SK-N-SH treated with all-trans-retinoic acid at 6 μM for 48 hours (cell line): ENCODE results near the gene PDZD2.

ENCODE experiments used
- ATAC-seq: fragments of 200-7000 bp; cut with Tn5 transposase; 3 replicates; pipeline ENCODE4 v1.9.1; 2020; ENCODE audit warnings: mild to moderate bottlenecking, moderate library complexity
- ARNTL ChIP-seq: fragments of 450-650 bp; formaldehyde crosslinking; IDR thresholded peaks from 2 replicates; pipeline ENCODE4 v1.5.0; 2020; ENCODE audit warnings: low read depth, mild to moderate bottlenecking, moderate library complexity, borderline replicate concordance
- BACH2 ChIP-seq: fragments of 250-450 bp; sonication (Bioruptor Pico); IDR thresholded peaks from 2 replicates; pipeline ENCODE4 v1.9.0; 2021; ENCODE audit warnings: mild to moderate bottlenecking, borderline replicate concordance
- CSDC2 ChIP-seq: fragments of 250-450 bp; sonication (Bioruptor Pico); IDR thresholded peaks from 2 replicates; pipeline ENCODE4 v1.5.0; 2020; ENCODE audit warnings: mild to moderate bottlenecking, moderate library complexity
- ESRRG ChIP-seq: fragments of 250-450 bp; sonication (Bioruptor Pico); IDR thresholded peaks from 2 replicates; pipeline ENCODE4 v1.6.1; 2021; ENCODE audit warnings: mild to moderate bottlenecking
- GLIS3 ChIP-seq: fragments of 250-450 bp; sonication (Bioruptor Pico); IDR thresholded peaks from 2 replicates; pipeline ENCODE4 v1.5.0; 2020; ENCODE audit warnings: mild to moderate bottlenecking, moderate library complexity
- ISL1 ChIP-seq: fragments of 250-450 bp; sonication (Bioruptor Pico); IDR thresholded peaks from 2 replicates; pipeline ENCODE4 v2.1.2; 2022; ENCODE audit warnings: mild to moderate bottlenecking, moderate library complexity
- OSR1 ChIP-seq: fragments of 250-450 bp; sonication (Bioruptor Pico); IDR thresholded peaks from 2 replicates; pipeline ENCODE4 v1.8.0; 2022; ENCODE audit warnings: moderate library complexity, mild to moderate bottlenecking, inconsistent platforms
- PATZ1 ChIP-seq: fragments of 250-450 bp; sonication (Bioruptor Pico); IDR thresholded peaks from 2 replicates; pipeline ENCODE4 v1.8.0; 2020; ENCODE audit warnings: mild to moderate bottlenecking, moderate library complexity, borderline replicate concordance
- PPARA ChIP-seq: fragments of 250-450 bp; sonication (Bioruptor Pico); IDR thresholded peaks from 2 replicates; pipeline ENCODE4 v1.5.0; 2020; ENCODE audit warnings: mild to moderate bottlenecking, borderline replicate concordance
- RARB ChIP-seq: fragments of 250-450 bp; sonication (Bioruptor Pico); IDR thresholded peaks from 2 replicates; pipeline ENCODE4 v1.8.0; 2021; ENCODE audit warnings: mild to moderate bottlenecking, moderate library complexity
- SNAI2 ChIP-seq: fragments of 250-450 bp; sonication (Bioruptor Pico); IDR thresholded peaks from 2 replicates; pipeline ENCODE4 v1.5.0; 2020; ENCODE audit warnings: mild to moderate bottlenecking, moderate library complexity
- TCF4 ChIP-seq: fragments of 250-450 bp; sonication (Bioruptor Pico); IDR thresholded peaks from 2 replicates; pipeline ENCODE4 v1.8.0; 2021; ENCODE audit warnings: mild to moderate bottlenecking, moderate library complexity, borderline replicate concordance
- TOX ChIP-seq: fragments of 250-450 bp; sonication (Bioruptor Pico); IDR thresholded peaks from 2 replicates; pipeline ENCODE4 v1.8.0; 2021; ENCODE audit warnings: mild to moderate bottlenecking, moderate library complexity, borderline replicate concordance
- TSHZ2 ChIP-seq: fragments of 250-450 bp; sonication (Bioruptor Pico); IDR thresholded peaks from 2 replicates; pipeline ENCODE4 v1.5.0; 2020; ENCODE audit warnings: mild to moderate bottlenecking, moderate library complexity
- ZC3H10 ChIP-seq: fragments of 250-450 bp; sonication (Bioruptor Pico); IDR thresholded peaks from 2 replicates; pipeline ENCODE4 v1.5.1; 2021; ENCODE audit warnings: mild to moderate bottlenecking, moderate library complexity
- ZFP3 ChIP-seq: fragments of 250-450 bp; sonication (Bioruptor Pico); IDR thresholded peaks from 2 replicates; pipeline ENCODE4 v1.5.0; 2020; ENCODE audit warnings: mild to moderate bottlenecking, moderate library complexity
- ZFP30 ChIP-seq: fragments of 450-650 bp; formaldehyde crosslinking; IDR thresholded peaks from 2 replicates; pipeline ENCODE4 v1.5.0; 2022; ENCODE audit warnings: mild to moderate bottlenecking, moderate library complexity
- ZNF565 ChIP-seq: fragments of 450-650 bp; formaldehyde crosslinking; conservative IDR thresholded peaks from 2 replicates; pipeline ENCODE4 v1.5.0; 2020; ENCODE audit warnings: low read depth, mild to moderate bottlenecking, moderate library complexity
- ZNF70 ChIP-seq: fragments of 450-650 bp; formaldehyde crosslinking; IDR thresholded peaks from 2 replicates; pipeline ENCODE4 v1.5.0; 2020; ENCODE audit warnings: mild to moderate bottlenecking, moderate library complexity
- ZNF8 ChIP-seq: fragments of 450-650 bp; formaldehyde crosslinking; IDR thresholded peaks from 2 replicates; pipeline ENCODE4 v1.5.0; 2020; ENCODE audit warnings: mild to moderate bottlenecking, moderate library complexity
- TF ChIP-seq, protein P1 (sequence below): fragments of 250-450 bp; sonication (Bioruptor Pico); IDR thresholded peaks from 2 replicates; pipeline ENCODE4 v1.5.1; 2020; ENCODE audit warnings: low read depth, mild to moderate bottlenecking, moderate library complexity
- TF ChIP-seq, protein P2 (sequence below): fragments of 250-450 bp; sonication (Bioruptor Pico); IDR thresholded peaks from 2 replicates; pipeline ENCODE4 v1.5.1; 2021; ENCODE audit warnings: mild to moderate bottlenecking, moderate library complexity
- TF ChIP-seq, protein P3 (sequence below): fragments of 250-450 bp; sonication (Bioruptor Pico); IDR thresholded peaks from 2 replicates; pipeline ENCODE4 v1.8.0; 2021; ENCODE audit warnings: low read depth, mild to moderate bottlenecking, moderate library complexity, borderline replicate concordance

PDZD2 gene

GRCh38 chr5:31706186-31706585 is 67.3 kb downstream of the PDZD2 start:
- no peak for ATAC-seq

DNA sequence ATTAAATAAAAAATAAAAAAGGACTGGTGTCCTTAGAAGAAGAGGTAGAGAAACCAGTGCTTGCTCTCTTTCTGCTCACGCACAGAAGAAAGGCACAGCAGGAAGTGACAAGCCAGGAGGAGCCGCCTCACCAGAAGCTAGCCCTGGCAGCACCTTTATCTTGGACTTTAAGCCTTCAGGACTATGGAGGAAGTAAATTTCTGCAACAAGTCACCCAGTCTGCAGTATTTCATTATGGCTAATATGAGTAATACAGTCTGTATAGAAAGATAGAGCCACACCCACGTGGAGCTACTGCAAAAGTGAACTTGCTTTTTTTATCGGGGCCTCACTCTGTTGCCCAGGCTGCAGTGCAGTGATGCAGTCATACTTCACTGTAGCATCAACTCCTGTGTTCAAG is 68.4 kb downstream of the PDZD2 start:
- TF ChIP-seq GLIS3 (CRISPR knock-in tag) (no peak), ESRRG (no peak), ZNF8 (CRISPR knock-in tag) (no peak), PPARA (CRISPR knock-in tag) (no peak), TCF4 (no peak), TOX (CRISPR knock-in tag) (no peak), TSHZ2 (CRISPR knock-in tag) (no peak), OSR1 (CRISPR knock-in tag) (no peak), CSDC2 (no peak), PATZ1 (no peak), ZFP3 (CRISPR knock-in tag) (no peak), ZNF565 (CRISPR knock-in tag) (no peak), ZC3H10 (CRISPR knock-in tag) (no peak), ZNF70 (CRISPR knock-in tag) (no peak), ISL1 (CRISPR knock-in tag) (no peak), BACH2 (CRISPR knock-in tag) (no peak), ZFP30 (CRISPR knock-in tag) (no peak)
- TF ChIP-seq, protein P1, sequence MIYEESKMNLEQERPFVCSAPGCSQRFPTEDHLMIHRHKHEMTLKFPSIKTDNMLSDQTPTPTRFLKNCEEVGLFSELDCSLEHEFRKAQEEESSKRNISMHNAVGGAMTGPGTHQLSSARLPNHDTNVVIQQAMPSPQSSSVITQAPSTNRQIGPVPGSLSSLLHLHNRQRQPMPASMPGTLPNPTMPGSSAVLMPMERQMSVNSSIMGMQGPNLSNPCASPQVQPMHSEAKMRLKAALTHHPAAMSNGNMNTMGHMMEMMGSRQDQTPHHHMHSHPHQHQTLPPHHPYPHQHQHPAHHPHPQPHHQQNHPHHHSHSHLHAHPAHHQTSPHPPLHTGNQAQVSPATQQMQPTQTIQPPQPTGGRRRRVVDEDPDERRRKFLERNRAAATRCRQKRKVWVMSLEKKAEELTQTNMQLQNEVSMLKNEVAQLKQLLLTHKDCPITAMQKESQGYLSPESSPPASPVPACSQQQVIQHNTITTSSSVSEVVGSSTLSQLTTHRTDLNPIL (CRISPR knock-in tag): no peak
- TF ChIP-seq, protein P2, sequence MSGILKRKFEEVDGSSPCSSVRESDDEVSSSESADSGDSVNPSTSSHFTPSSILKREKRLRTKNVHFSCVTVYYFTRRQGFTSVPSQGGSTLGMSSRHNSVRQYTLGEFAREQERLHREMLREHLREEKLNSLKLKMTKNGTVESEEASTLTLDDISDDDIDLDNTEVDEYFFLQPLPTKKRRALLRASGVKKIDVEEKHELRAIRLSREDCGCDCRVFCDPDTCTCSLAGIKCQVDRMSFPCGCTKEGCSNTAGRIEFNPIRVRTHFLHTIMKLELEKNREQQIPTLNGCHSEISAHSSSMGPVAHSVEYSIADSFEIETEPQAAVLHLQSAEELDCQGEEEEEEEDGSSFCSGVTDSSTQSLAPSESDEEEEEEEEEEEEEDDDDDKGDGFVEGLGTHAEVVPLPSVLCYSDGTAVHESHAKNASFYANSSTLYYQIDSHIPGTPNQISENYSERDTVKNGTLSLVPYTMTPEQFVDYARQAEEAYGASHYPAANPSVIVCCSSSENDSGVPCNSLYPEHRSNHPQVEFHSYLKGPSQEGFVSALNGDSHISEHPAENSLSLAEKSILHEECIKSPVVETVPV (CRISPR knock-in tag): no peak
- TF ChIP-seq, all 23 proteins: peak for 0
- no peak for ATAC-seq

More at GRCh38 chr5:31706186-31706585, 67.3 kb downstream of the PDZD2 start:
- TF ChIP-seq SNAI2 (CRISPR knock-in tag) (no peak), CSDC2 (no peak), PPARA (CRISPR knock-in tag) (no peak), TCF4 (no peak), PATZ1 (no peak), ZNF8 (CRISPR knock-in tag) (no peak), ZNF70 (CRISPR knock-in tag) (no peak)

DNA sequence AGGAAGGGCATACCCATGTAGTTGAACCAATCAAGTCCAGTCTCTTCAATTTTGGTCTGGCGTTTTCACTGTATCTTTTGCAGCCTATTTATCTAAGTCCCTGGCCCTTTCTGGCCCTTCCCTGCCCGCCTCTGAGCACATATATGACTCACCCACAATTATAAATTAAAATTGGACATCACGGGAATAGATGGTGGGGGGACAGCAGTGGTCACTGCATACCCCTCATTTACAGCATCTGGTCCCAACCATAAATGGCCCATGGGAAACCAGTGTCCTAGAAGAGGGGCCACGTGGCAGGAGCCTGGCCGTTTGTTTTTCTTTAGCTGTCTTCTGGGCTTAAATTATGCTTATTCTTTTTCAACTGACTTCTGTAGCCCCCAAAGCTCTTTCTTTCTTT is 69.2 kb downstream of the PDZD2 start:
- TF ChIP-seq, protein P1 (CRISPR knock-in tag): no peak
- no peak for TF ChIP-seq PPARA (CRISPR knock-in tag)
- no peak for TF ChIP-seq PATZ1
- no peak for TF ChIP-seq BACH2 (CRISPR knock-in tag)
- no peak for TF ChIP-seq ZFP30 (CRISPR knock-in tag)
- TF ChIP-seq ZNF565 (CRISPR knock-in tag): no peak
- no peak for TF ChIP-seq TCF4
- no peak for TF ChIP-seq RARB (CRISPR knock-in tag)
- no peak for TF ChIP-seq ESRRG
- TF ChIP-seq ZC3H10 (CRISPR knock-in tag): no peak
- TF ChIP-seq ARNTL: no peak
- TF ChIP-seq, protein P3, sequence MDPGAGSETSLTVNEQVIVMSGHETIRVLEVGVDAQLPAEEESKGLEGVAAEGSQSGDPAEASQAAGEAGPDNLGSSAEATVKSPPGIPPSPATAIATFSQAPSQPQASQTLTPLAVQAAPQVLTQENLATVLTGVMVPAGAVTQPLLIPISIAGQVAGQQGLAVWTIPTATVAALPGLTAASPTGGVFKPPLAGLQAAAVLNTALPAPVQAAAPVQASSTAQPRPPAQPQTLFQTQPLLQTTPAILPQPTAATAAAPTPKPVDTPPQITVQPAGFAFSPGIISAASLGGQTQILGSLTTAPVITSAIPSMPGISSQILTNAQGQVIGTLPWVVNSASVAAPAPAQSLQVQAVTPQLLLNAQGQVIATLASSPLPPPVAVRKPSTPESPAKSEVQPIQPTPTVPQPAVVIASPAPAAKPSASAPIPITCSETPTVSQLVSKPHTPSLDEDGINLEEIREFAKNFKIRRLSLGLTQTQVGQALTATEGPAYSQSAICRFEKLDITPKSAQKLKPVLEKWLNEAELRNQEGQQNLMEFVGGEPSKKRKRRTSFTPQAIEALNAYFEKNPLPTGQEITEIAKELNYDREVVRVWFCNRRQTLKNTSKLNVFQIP (CRISPR knock-in tag): no peak

More for the DNA sequence above, 69.2 kb downstream of the PDZD2 start:
- ATAC-seq: no peak
